Raji (cell line): ENCODE measurements around the gene JMJD7.

Source experiments
- POLR2A ChIP-seq: IDR thresholded peaks from 2 replicates; pipeline ENCODE4 v1.6.1; 2011; ENCODE audit warnings: low read depth, low read length, control low read depth; ENCODE audit not compliant: insufficient read depth

JMJD7 gene

GRCh38 chr15:41810651-41811431 lies 17.1 kb upstream of the JMJD7 start:
- TF ChIP-seq POLR2A, result no peak

GRCh38 chr15:41811432-41812195 lies 16.3 kb upstream of the JMJD7 start:
- TF ChIP-seq POLR2A, result no peak

- TF ChIP-seq POLR2A, result no peak
These were observed 15.0 kb upstream of the JMJD7 start for GRCh38 chr15:41812820-41813375.

- no peak for TF ChIP-seq POLR2A
These were observed 14.5 kb upstream of the JMJD7 start for GRCh38 chr15:41813426-41813825.

GRCh38 chr15:41814534-41814933 lies 13.4 kb upstream of the JMJD7 start:
- TF ChIP-seq POLR2A, result no peak

- TF ChIP-seq POLR2A, result no peak
These were observed 11.1 kb upstream of the JMJD7 start for GRCh38 chr15:41816788-41817187.

GRCh38 chr15:41817327-41817726 lies 10.6 kb upstream of the JMJD7 start:
- TF ChIP-seq POLR2A, result no peak

- no peak for TF ChIP-seq POLR2A
These were observed 10.1 kb upstream of the JMJD7 start for GRCh38 chr15:41817781-41818180.

- TF ChIP-seq POLR2A, result no peak
These were observed 8.3 kb upstream of the JMJD7 start for GRCh38 chr15:41819455-41820050.

GRCh38 chr15:41820791-41821423 lies 7.0 kb upstream of the JMJD7 start:
- no peak for TF ChIP-seq POLR2A

- no peak for TF ChIP-seq POLR2A
These were observed 6.1 kb upstream of the JMJD7 start for GRCh38 chr15:41821831-41822230.

- TF ChIP-seq POLR2A, result no peak
These were observed 5.4 kb upstream of the JMJD7 start for GRCh38 chr15:41822471-41822870.

GRCh38 chr15:41822957-41823356 lies 4.9 kb upstream of the JMJD7 start:
- no peak for TF ChIP-seq POLR2A

- TF ChIP-seq POLR2A, result no peak
These were observed 4.4 kb upstream of the JMJD7 start for GRCh38 chr15:41823502-41823901.

GRCh38 chr15:41824062-41824745 lies 3.7 kb upstream of the JMJD7 start:
- no peak for TF ChIP-seq POLR2A
